AG09319 (cell line): Measurements from ENCODE around the gene FADD.

Source experiments
- DNase-seq: peaks from one replicate; pipeline ENCODE4 v3.0.0-alpha.2; 2010; ENCODE audit warnings: low read depth; ENCODE audit errors: extremely low read depth
- TF ChIP-seq, protein P1 (sequence below): IDR thresholded peaks from 2 replicates; pipeline ENCODE4 v1.5.1; 2011; ENCODE audit warnings: low read depth, mild to moderate bottlenecking, inconsistent platforms, low read length, moderate library complexity

The FADD gene

GRCh38 chr11:70243912-70244652, 41.0 kb downstream of the FADD start:
- DNase-seq, result no peak
- TF ChIP-seq, protein P1, sequence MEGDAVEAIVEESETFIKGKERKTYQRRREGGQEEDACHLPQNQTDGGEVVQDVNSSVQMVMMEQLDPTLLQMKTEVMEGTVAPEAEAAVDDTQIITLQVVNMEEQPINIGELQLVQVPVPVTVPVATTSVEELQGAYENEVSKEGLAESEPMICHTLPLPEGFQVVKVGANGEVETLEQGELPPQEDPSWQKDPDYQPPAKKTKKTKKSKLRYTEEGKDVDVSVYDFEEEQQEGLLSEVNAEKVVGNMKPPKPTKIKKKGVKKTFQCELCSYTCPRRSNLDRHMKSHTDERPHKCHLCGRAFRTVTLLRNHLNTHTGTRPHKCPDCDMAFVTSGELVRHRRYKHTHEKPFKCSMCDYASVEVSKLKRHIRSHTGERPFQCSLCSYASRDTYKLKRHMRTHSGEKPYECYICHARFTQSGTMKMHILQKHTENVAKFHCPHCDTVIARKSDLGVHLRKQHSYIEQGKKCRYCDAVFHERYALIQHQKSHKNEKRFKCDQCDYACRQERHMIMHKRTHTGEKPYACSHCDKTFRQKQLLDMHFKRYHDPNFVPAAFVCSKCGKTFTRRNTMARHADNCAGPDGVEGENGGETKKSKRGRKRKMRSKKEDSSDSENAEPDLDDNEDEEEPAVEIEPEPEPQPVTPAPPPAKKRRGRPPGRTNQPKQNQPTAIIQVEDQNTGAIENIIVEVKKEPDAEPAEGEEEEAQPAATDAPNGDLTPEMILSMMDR, result no peak

- TF ChIP-seq, protein P1, result no peak
- DNase-seq, result peak; percentile 24
Observed at GRCh38 chr11:70244698-70245097, 41.6 kb downstream of the FADD start.

DNA sequence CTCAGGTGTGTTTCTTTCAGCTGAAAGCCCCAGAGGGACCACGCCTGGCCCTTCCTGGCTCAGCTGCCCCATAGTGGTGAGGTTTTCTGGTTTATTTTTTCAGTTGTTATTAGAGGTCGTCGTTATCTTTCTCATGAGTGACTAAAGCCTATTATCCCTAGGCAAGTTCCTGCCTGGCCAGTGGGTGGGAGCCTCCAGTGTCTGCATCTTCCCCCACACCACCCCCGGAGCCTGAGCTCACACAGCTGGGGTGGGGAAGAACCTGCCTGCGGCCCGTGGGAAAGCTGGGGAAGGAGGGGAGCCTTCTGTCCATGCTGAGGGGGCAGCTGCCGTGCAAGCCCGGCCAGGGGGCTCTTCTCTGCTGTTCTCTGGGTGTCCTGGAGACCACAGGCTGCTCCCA, 43.1 kb downstream of the FADD start:
- no peak for DNase-seq

DNA sequence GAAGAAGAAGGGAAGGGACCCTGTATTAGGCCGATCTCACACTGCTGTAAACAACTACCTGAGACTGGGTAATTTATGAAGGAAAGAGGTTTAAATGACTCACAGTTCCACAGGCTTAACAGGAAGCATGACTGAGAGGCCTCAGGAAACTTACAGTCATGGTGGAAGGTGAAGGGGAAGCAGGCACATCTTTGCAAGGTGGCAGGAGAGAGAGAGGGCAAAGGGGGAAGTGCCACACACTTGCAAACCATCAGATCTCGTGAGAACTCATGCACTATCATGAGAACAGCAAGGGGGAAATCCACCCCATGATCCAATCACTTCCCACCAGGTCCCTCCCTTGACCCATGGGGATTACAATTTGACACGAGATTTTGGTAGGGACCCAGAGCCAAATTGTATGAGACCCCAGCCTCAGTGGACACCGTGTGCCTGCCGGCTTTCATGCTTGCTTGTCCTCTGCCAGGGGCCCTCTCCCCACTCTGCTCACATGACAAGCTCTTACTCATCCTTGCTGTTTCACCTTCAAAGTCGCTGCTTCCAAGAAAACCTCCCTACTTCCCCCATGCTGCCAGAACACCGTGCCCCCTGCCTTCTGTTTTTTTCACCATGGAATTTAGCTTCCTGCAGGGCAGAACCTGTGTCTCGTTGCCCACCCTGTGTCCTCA, 44.1 kb downstream of the FADD start:
- no peak for DNase-seq
- TF ChIP-seq, protein P1, result no peak

More for the DNA sequence above, 43.1 kb downstream of the FADD start:
- TF ChIP-seq, protein P1, result no peak

DNA sequence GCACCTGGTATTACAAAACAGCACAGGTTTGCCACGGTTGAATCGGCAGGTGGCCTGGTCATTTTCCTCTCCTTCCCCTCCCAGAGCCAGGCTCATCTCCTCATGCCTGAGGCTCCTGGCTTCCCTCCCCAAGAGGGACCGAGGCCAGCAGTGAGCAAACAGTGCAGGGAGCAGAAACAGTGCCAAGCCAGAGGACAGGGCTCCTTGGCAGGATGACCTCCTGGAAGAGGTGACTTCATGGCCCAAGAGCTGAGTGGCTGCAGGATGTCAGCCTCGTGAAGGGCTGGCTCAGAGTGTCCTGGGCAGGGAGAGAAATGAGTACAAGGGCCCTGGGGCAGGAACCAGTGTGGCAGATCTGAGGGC, 44.6 kb downstream of the FADD start:
- DNase-seq, result no peak

GRCh38 chr11:70250876-70251658, 48.0 kb downstream of the FADD start:
- TF ChIP-seq, protein P1, result no peak
- DNase-seq, result no peak

More for the DNA sequence above, 44.6 kb downstream of the FADD start:
- TF ChIP-seq, protein P1, result no peak
